ENCODE measurements around the gene DNAH17. TPM values are rescaled to one million over a fixed set of nuclear protein-coding genes. Genes with fewer than 3 reads are reported as not detected.

DNAH17 gene
- total RNA-seq, 1 experiment from 2014 or later: 0.69 TPM

DNA sequence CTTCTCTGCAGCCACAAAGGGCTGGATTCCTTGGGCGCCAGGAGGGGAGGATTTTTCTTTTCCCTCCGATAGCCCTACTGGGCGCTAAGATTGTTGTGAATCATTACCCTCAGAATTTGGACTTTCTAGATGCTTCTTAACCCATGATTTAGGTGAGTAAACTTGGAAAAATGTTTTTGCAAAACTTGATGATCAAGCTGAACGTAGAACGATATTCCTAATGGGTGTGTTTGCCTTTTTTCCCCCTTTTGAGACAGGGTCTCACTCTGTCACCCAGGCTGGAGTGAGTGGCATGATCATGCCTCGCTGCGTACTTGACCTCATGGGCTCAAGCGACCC, 155.0 kb downstream of the DNAH17 start:
- Histone ChIP-seq H3K9me3 (ENCODE audit: control insufficient read depth in 1 of 2, insufficient read depth in 1 of 2, low read depth in 1 of 2, low read length in 2 of 2) (no peaks in the 10 kb centered on the region), H3K9me2 (ENCODE audit: insufficient read depth) (no peaks in the 10 kb centered on the region), H3K4me3 (replicated peaks in 1 of 2; ENCODE audit: low read depth in 1 of 2, low read length in 2 of 2) (no peak overlapping the region), H3K27ac (ENCODE audit: low read depth, low read length) (no peak overlapping the region), H3K4me2 (ENCODE audit: low read length) (no peak overlapping the region), H3K4me1 (ENCODE audit: control insufficient read depth in 1 of 2, insufficient read depth in 2 of 2, low read length in 2 of 2) (no peaks in the 10 kb centered on the region), H3K36me3 (ENCODE audit: control insufficient read depth in 1 of 2, insufficient read depth in 2 of 2, low read length in 2 of 2) (peaks cover 27 to 51% of the 10 kb centered on the region in 2 experiments; a peak in 3 of 4 replicates), H3K79me2 (ENCODE audit: insufficient read depth, low read length) (peaks cover 19% of the 10 kb centered on the region), H3K27me3 (ENCODE audit: insufficient read depth, low read length) (no peaks in the 10 kb centered on the region), H4K20me1 (ENCODE audit: insufficient read depth) (peaks cover 6% of the 10 kb centered on the region; the same call in 1 of the 2 replicates), H2AFZ (ENCODE audit: low read depth, low read length, poor library complexity, severe bottlenecking) (no peak overlapping the region), H3K9ac (ENCODE audit: low read length) (no peak overlapping the region)
- DNase-seq (ENCODE audit: low read depth, low spot score) (no peak), ATAC-seq (no peak)
- RAD21 ChIA-PET (ENCODE audit: low non-redundant PET in 1 of 2, low total read pairs in 2 of 2, uncharacterized antibody in 2 of 2, unreplicated experiment in 2 of 2): interaction anchor here (0.7 to 2.0 kb wide), 7 partner anchors 61 to 282 kb away, joined by 3 to 12 read pairs (median 5); no protein-coding TSS in a partner anchor
- intact Hi-C loops (cut with micrococcal nuclease): loop anchor here (1.0 to 10.0 kb wide), 5 partner anchors 62 to 337 kb away; partner anchors contain the start of gene SOCS3
- CTCF ChIA-PET: interaction anchor here (0.6 to 3.3 kb wide), 27 partner anchors 8 to 403 kb away, joined by 3 to 61 read pairs (median 5); partner anchors contain the start of genes AFMID and TK1
- TF ChIP-seq SIN3A (IDR thresholded peaks at IDR 0.05; ENCODE audit: low read depth): no peak
- no peak for TF ChIP-seq POLR2A (IDR thresholded peaks at IDR 0.05; ENCODE audit: borderline replicate concordance, extremely low read depth, insufficient read depth, insufficient read length)
- no peak for TF ChIP-seq CBX3 (IDR thresholded peaks at IDR 0.05; ENCODE audit: low read depth)
- no peak for TF ChIP-seq EZH2 (IDR thresholded peaks at IDR 0.05)
- TF ChIP-seq, protein P1, sequence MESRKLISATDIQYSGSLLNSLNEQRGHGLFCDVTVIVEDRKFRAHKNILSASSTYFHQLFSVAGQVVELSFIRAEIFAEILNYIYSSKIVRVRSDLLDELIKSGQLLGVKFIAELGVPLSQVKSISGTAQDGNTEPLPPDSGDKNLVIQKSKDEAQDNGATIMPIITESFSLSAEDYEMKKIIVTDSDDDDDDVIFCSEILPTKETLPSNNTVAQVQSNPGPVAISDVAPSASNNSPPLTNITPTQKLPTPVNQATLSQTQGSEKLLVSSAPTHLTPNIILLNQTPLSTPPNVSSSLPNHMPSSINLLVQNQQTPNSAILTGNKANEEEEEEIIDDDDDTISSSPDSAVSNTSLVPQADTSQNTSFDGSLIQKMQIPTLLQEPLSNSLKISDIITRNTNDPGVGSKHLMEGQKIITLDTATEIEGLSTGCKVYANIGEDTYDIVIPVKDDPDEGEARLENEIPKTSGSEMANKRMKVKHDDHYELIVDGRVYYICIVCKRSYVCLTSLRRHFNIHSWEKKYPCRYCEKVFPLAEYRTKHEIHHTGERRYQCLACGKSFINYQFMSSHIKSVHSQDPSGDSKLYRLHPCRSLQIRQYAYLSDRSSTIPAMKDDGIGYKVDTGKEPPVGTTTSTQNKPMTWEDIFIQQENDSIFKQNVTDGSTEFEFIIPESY (IDR thresholded peaks at IDR 0.05; ENCODE audit: extremely low read depth, insufficient replicate concordance, low read length): no peak
- no peak for TF ChIP-seq POLR2AphosphoS5 (IDR thresholded peaks at IDR 0.05; ENCODE audit: low read depth, low read length)
- TF ChIP-seq SRF (IDR thresholded peaks at IDR 0.05; ENCODE audit: low read depth): no peak; the same call in 1 of the 2 replicates
- TF ChIP-seq YY1 (IDR thresholded peaks at IDR 0.05; ENCODE audit: extremely low read depth, insufficient replicate concordance, low read depth, low read length): no peak
- no peak for TF ChIP-seq ELF1 (IDR thresholded peaks at IDR 0.05; ENCODE audit: borderline replicate concordance, low read depth)
- TF ChIP-seq, protein P2, sequence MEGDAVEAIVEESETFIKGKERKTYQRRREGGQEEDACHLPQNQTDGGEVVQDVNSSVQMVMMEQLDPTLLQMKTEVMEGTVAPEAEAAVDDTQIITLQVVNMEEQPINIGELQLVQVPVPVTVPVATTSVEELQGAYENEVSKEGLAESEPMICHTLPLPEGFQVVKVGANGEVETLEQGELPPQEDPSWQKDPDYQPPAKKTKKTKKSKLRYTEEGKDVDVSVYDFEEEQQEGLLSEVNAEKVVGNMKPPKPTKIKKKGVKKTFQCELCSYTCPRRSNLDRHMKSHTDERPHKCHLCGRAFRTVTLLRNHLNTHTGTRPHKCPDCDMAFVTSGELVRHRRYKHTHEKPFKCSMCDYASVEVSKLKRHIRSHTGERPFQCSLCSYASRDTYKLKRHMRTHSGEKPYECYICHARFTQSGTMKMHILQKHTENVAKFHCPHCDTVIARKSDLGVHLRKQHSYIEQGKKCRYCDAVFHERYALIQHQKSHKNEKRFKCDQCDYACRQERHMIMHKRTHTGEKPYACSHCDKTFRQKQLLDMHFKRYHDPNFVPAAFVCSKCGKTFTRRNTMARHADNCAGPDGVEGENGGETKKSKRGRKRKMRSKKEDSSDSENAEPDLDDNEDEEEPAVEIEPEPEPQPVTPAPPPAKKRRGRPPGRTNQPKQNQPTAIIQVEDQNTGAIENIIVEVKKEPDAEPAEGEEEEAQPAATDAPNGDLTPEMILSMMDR (IDR thresholded peaks at IDR 0.05 in 2 of 3, conservative IDR thresholded peaks at IDR 0.05 in 1 of 3; ENCODE audit: borderline replicate concordance in 1 of 3, insufficient read depth in 1 of 3, low read depth in 2 of 3, low read length in 2 of 3): no peak
- TF ChIP-seq JUND (IDR thresholded peaks at IDR 0.05): no peak
- no peak for TF ChIP-seq SP1 (IDR thresholded peaks at IDR 0.05; ENCODE audit: low read depth)
- TF ChIP-seq FOSL1 (IDR thresholded peaks at IDR 0.05; ENCODE audit: low read depth): no peak
- TF ChIP-seq, protein P3, sequence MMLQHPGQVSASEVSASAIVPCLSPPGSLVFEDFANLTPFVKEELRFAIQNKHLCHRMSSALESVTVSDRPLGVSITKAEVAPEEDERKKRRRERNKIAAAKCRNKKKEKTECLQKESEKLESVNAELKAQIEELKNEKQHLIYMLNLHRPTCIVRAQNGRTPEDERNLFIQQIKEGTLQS (IDR thresholded peaks at IDR 0.05): no peak
- TF ChIP-seq, protein P4, sequence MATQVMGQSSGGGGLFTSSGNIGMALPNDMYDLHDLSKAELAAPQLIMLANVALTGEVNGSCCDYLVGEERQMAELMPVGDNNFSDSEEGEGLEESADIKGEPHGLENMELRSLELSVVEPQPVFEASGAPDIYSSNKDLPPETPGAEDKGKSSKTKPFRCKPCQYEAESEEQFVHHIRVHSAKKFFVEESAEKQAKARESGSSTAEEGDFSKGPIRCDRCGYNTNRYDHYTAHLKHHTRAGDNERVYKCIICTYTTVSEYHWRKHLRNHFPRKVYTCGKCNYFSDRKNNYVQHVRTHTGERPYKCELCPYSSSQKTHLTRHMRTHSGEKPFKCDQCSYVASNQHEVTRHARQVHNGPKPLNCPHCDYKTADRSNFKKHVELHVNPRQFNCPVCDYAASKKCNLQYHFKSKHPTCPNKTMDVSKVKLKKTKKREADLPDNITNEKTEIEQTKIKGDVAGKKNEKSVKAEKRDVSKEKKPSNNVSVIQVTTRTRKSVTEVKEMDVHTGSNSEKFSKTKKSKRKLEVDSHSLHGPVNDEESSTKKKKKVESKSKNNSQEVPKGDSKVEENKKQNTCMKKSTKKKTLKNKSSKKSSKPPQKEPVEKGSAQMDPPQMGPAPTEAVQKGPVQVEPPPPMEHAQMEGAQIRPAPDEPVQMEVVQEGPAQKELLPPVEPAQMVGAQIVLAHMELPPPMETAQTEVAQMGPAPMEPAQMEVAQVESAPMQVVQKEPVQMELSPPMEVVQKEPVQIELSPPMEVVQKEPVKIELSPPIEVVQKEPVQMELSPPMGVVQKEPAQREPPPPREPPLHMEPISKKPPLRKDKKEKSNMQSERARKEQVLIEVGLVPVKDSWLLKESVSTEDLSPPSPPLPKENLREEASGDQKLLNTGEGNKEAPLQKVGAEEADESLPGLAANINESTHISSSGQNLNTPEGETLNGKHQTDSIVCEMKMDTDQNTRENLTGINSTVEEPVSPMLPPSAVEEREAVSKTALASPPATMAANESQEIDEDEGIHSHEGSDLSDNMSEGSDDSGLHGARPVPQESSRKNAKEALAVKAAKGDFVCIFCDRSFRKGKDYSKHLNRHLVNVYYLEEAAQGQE (IDR thresholded peaks at IDR 0.05; ENCODE audit: low read depth): no peak
- no peak for TF ChIP-seq ZFX (IDR thresholded peaks at IDR 0.05)
- no peak for TF ChIP-seq CEBPB (IDR thresholded peaks at IDR 0.05; ENCODE audit: low read depth)
- TF ChIP-seq EGR1 (IDR thresholded peaks at IDR 0.05; ENCODE audit: low read depth): no peak
- no peak for TF ChIP-seq ZNF274 (IDR thresholded peaks at IDR 0.05; ENCODE audit: low read depth, low read length)
- no TSS peak for BruUV-seq (replicated peaks)
- POLR2A ChIA-PET: interaction anchor here (1.2 to 2.4 kb wide), 2 partner anchors 61 to 134 kb away, joined by 4 to 9 read pairs; no protein-coding TSS in a partner anchor

All from HCT116 (cell line).